RWPE1 (cell line): ENCODE data around the gene NPC1.

ENCODE experiments used
- CTCF ChIA-PET: fragments of 350-600 bp; sonication (Branson Sonifier 250); formaldehyde crosslinking; extraction: SDS; loops from one replicate; lab custom pipeline; 2021; lab: Yijun Ruan, JAX
- POLR2A ChIA-PET: fragments of 400-600 bp; formaldehyde crosslinking; extraction: SDS; loops from one replicate; lab custom pipeline; 2020; ENCODE audit warnings: antibody characterized with exemption; ENCODE audit not compliant: low non-redundant PET; lab: Yijun Ruan, JAX
- DNase-seq: peaks from one replicate; pipeline ENCODE4 v3.0.0; 2012; ENCODE audit warnings: low spot score
- H3K27ac ChIP-seq: fragments of 450-650 bp; 2 replicates; pipeline ENCODE4 v1.5.1; 2017
- TF ChIP-seq, protein P1 (sequence below): fragments of 450-650 bp; conservative IDR thresholded peaks from 2 replicates; pipeline ENCODE4 v1.5.1; 2017; ENCODE audit warnings: low read depth, mild to moderate bottlenecking

NPC1 gene

DNA sequence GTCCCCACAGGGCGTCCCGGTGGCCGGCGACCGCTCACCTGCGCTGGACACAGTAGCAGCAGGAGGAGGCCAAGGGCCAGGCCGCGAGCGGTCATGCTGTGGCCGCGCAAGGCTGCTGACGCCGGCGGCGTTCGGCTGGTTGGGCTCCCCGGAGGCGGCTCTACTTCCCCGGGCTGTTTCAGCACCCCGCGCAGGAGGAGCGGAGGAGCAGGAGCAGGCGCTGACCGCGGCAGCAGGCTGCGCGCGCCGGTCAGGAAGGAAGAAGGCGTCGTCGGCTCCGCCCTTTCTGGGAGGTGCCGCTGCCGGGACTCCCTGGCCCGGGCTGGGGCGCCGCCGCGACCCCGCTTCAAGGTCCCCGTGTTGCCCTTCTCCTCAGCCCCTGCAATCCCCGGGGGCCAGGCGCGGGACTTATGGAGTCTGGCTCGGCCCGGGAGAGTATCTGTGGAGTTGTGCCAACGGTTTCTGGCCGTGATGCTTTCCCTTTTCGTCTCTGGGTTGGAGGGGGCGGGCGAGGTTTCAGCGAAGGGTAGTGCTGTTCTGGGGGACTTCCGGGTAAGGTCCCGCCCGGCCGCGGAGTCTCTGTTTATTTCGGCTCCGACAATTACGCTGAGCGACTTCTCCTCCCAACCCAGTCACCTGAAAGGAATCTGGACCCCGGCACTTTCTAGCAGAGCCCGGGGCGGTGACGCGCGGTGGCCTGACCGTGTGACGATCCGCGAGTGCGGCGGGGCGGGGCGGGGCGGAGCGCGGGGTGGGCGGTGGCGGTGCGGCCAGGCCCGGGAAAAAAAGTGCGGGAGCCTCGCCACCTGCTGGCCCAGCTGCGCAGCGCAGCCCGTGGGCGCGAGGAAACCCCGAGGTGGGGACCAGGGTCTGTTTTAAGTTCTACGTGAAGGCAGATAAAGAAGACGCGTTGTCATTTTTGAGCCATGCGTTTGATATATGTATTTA, at the start of gene NPC1:
TSS of gene NPC1 (minus strand) at position 258 of the 948 bp plus-strand sequence. CDS start at position 95, 163 bp downstream.
- peak; percentile 91 for DNase-seq
- TF ChIP-seq, protein P1, sequence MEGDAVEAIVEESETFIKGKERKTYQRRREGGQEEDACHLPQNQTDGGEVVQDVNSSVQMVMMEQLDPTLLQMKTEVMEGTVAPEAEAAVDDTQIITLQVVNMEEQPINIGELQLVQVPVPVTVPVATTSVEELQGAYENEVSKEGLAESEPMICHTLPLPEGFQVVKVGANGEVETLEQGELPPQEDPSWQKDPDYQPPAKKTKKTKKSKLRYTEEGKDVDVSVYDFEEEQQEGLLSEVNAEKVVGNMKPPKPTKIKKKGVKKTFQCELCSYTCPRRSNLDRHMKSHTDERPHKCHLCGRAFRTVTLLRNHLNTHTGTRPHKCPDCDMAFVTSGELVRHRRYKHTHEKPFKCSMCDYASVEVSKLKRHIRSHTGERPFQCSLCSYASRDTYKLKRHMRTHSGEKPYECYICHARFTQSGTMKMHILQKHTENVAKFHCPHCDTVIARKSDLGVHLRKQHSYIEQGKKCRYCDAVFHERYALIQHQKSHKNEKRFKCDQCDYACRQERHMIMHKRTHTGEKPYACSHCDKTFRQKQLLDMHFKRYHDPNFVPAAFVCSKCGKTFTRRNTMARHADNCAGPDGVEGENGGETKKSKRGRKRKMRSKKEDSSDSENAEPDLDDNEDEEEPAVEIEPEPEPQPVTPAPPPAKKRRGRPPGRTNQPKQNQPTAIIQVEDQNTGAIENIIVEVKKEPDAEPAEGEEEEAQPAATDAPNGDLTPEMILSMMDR: peak; percentile 92
- ChIA-PET CTCF (interaction anchor here (0.6 kb wide), 1 partner anchor 166 kb away, joined by 3 read pairs; no protein-coding TSS in a partner anchor), POLR2A (no interaction called here)
- H3K27ac ChIP-seq: peak within 1 kb of the TSS; percentile 99

DNA sequence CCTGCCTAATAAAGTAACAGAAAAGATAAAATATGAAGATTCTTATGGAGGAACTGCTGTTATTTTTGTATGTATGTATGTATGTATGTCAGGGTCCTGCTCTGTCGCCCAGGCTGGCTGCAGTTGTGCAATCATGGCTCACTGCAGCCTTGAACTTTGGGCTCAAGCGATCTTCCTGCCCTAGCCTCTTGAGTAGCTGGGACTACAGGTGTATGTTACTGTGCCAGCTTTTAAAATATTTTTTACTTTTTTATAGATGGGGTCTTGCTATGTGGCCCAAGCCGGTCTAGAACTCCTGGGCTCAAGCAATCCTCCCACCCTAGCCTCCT, 49.7 kb upstream of the NPC1 start:
- ChIA-PET CTCF (no interaction called here), POLR2A (no interaction called here)
- DNase-seq: no peak
- peak overlapping the region; percentile 51 for H3K27ac ChIP-seq
- TF ChIP-seq, protein P1: no peak

DNA sequence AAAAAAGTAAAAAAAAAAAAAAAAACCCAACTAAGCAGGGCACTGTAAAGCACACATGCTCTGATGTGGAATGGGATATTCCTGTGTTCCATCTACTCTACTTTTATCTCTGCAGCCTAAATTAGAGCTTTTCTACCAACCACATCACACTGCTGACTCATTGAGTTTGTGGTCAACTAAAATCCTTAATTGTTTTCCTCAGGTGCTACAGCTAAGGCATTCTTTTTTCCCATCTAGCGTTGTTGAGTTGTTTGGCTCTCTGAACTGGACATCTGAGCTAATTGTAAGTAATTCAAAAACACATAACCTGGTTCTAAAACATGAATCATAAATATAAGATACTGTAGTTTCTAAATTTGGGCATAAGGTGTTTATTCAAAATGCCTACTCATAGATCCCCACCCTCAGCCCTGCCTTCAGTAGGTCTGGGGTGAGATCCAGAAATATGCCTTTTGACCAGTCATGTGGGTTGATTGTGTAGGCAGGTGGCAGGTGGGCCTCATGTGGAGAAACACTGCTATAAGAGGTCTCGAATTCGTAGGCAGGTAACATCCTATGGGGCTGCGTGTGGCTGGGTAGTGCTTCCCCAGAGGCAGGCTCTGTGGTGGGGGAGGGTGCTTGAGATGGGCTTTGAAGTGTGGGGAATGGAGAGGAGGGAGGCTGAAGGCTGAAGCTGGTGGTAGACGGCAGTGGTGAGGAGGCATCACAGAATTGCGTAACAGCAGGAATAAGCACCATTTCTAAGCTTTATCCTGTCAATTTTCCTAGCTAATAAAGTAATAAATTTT, 49.2 kb upstream of the NPC1 start:
- CTCF ChIA-PET: interaction anchor here (0.6 kb wide), 1 partner anchor 48 kb away, joined by 6 read pairs; no protein-coding TSS in a partner anchor
- TF ChIP-seq, protein P1: no peak

DNA sequence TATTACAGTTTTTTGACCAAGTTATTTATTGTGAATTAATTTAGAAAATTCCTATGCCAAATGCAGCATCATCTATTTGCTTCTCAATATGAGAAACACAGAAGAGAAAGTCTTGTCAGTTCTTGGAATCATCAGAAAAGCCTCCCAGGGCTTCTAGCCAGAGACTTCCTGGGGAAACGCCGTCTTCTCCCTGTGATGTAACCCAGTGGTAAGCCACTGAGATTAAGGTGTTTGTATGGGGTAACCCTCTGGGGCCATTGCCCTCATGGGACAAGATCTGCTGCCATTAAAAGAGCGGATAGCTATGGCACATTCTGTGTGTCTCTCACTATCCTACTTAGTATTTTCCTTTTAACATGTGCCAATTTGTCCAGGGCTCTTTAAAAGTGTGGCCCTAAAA, 48.4 kb upstream of the NPC1 start:
- TF ChIP-seq, protein P1: no peak
- ChIA-PET CTCF (no interaction called here), POLR2A (no interaction called here)
- DNase-seq: no peak
- H3K27ac ChIP-seq: peak overlapping the region; percentile 53; the same call in 1 of the 2 replicates

More for the DNA sequence above, 49.2 kb upstream of the NPC1 start:
- DNase-seq: peak; percentile 37
- peak overlapping the region; percentile 53 for H3K27ac ChIP-seq
- POLR2A ChIA-PET: interaction anchor here (0.7 kb wide), 1 partner anchor 179 kb away, joined by 8 read pairs; no protein-coding TSS in a partner anchor

DNA sequence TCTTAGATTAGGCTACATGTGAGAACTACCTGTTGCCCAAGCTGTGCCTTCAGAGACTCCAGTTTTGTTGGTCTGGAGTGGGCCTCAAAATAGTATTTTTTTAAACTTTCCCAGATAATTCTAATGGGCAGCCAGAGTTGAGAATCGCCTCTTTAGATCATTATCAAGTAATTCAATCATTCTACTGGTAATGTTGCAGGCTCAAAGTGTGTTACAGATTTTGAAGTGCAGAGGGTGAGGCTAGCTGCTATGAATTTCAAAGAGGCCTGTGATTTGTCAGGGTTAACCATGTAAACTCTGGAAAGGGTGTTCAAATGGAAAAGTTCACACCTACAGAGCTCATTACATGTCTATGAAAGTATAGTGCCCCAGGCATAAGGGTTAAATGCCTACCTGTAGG, 46.3 kb upstream of the NPC1 start:
- ChIA-PET POLR2A (no interaction called here), CTCF (no interaction called here)
- no peak for DNase-seq
- no peak overlapping the region for H3K27ac ChIP-seq
- TF ChIP-seq, protein P1: no peak

DNA sequence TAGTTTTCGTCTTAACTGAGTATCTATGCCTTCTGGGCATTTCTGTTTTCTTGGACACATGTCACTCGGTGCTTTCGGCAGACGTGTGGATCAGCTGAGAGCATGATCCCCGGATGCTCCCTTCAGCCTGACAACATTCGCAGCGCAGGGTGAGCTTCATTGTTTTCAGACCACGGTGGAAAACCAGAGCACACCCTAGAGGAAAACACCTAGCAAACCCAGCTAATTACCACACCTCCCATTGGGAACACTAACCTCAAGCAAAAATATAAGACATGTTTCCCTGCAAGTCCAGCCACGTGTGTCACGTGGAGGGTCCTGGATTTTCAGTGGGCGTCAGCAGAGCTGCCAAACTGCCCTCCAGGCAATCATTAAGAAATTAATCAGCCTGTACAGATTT, 45.4 kb upstream of the NPC1 start:
- ChIA-PET POLR2A (no interaction called here), CTCF (no interaction called here)
- H3K27ac ChIP-seq: peak overlapping the region; percentile 58
- TF ChIP-seq, protein P1: no peak
- peak; percentile 37 for DNase-seq
